OCI-LY1 (cell line): Measurements from ENCODE around the gene ATP13A5.

Experiments
- EZH2 ChIP-seq: fragments of 200-600 bp; sonication (generic), shearing (Covaris generic); IDR thresholded peaks from 2 replicates; pipeline ENCODE4 v1.8.0; 2017; ENCODE audit warnings: borderline replicate concordance, mixed run types, mild to moderate bottlenecking, antibody characterized with exemption, low read length, moderate library complexity, mixed read lengths
- TF ChIP-seq, protein P1 (sequence below): fragments of 200-600 bp; sonication (generic), shearing (Covaris generic); IDR thresholded peaks from 2 replicates; pipeline ENCODE4 v1.5.1; 2017; ENCODE audit warnings: mild to moderate bottlenecking, antibody characterized with exemption, low read length, moderate library complexity, mixed read lengths

DNA sequence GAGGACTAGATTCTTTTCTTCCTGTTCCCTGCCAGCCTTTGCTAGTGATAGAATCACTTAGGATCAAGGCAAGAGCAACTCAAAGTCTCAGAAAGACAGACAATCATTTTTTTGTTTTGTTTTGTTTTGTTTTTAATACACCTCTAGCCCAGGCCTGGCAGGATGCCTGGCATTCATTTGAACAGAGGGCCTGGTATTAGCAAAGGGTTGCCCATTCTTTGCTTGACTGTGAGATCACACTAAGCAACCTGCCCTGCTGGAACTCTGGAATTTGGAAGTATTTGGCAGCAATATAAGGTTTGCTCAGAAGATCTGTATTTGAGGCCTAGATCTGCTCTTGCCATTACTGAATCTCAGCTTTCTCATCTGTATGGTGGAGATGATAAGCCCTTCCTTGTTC is 21.8 kb upstream of the ATP13A5 start:
- TF ChIP-seq EZH2: no peak
- TF ChIP-seq, protein P1, sequence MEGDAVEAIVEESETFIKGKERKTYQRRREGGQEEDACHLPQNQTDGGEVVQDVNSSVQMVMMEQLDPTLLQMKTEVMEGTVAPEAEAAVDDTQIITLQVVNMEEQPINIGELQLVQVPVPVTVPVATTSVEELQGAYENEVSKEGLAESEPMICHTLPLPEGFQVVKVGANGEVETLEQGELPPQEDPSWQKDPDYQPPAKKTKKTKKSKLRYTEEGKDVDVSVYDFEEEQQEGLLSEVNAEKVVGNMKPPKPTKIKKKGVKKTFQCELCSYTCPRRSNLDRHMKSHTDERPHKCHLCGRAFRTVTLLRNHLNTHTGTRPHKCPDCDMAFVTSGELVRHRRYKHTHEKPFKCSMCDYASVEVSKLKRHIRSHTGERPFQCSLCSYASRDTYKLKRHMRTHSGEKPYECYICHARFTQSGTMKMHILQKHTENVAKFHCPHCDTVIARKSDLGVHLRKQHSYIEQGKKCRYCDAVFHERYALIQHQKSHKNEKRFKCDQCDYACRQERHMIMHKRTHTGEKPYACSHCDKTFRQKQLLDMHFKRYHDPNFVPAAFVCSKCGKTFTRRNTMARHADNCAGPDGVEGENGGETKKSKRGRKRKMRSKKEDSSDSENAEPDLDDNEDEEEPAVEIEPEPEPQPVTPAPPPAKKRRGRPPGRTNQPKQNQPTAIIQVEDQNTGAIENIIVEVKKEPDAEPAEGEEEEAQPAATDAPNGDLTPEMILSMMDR: no peak
